ENCODE data around the gene GFER.

Gene GFER

DNA sequence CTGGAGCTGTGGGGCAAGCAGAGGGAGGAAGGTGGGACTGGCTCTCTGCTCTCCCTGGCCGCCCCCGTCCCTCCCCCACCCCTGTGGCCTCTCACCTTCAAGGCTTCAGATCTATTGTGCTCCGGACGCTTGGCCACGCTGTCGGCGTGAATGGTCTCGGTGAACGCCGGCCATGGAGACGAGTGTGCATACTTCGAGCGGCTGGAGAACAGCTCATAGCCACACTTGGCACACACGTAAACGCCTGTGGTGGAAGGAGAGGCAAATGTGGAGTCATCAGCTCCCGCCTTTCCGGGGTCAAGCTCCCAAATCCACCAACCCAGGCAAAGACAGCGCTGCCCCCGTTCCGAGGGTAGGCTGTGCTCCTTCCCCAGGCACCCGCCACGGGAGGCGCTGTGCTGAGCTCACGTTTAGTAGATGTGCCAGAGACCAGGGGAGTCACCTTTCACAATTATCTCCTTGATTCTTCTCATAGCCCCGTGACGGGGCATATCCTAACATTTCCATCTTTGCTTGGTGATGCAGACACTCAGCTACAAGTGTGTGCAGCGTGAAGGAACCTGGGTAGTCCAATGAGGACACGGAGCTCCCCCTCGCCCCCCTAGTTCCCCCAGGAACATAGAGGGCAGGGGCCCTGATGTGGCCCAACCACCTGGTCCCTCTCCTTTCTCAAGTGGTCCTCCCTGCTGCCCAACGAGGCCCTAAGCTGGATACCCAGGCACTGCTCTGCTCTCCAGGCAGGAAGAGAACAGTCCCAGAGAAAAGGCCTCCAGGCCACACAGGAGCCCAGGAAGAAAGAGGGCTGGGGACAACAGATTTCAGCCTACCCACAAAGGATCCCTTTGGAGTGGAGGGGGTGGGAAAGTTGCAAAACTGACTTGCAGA is 42.6 kb upstream of the GFER start:
- TF ChIP-seq, protein P1, sequence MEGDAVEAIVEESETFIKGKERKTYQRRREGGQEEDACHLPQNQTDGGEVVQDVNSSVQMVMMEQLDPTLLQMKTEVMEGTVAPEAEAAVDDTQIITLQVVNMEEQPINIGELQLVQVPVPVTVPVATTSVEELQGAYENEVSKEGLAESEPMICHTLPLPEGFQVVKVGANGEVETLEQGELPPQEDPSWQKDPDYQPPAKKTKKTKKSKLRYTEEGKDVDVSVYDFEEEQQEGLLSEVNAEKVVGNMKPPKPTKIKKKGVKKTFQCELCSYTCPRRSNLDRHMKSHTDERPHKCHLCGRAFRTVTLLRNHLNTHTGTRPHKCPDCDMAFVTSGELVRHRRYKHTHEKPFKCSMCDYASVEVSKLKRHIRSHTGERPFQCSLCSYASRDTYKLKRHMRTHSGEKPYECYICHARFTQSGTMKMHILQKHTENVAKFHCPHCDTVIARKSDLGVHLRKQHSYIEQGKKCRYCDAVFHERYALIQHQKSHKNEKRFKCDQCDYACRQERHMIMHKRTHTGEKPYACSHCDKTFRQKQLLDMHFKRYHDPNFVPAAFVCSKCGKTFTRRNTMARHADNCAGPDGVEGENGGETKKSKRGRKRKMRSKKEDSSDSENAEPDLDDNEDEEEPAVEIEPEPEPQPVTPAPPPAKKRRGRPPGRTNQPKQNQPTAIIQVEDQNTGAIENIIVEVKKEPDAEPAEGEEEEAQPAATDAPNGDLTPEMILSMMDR (IDR thresholded peaks at IDR 0.05; ENCODE audit: low read depth, low read length): peak; percentile 31
- no peaks in the 10 kb centered on the region for H3K27me3 ChIP-seq (ENCODE audit: insufficient read depth, low read depth, severe bottlenecking)
- no peak overlapping the region for H3K27ac ChIP-seq
- no peaks in the 10 kb centered on the region for H3K9me3 ChIP-seq (ENCODE audit: severe bottlenecking)
- peaks cover 16% of the 10 kb centered on the region for H3K36me3 ChIP-seq
- DNase-seq: no peak
- no peak overlapping the region for H3K4me3 ChIP-seq (ENCODE audit: low read depth, low read length)

DNA sequence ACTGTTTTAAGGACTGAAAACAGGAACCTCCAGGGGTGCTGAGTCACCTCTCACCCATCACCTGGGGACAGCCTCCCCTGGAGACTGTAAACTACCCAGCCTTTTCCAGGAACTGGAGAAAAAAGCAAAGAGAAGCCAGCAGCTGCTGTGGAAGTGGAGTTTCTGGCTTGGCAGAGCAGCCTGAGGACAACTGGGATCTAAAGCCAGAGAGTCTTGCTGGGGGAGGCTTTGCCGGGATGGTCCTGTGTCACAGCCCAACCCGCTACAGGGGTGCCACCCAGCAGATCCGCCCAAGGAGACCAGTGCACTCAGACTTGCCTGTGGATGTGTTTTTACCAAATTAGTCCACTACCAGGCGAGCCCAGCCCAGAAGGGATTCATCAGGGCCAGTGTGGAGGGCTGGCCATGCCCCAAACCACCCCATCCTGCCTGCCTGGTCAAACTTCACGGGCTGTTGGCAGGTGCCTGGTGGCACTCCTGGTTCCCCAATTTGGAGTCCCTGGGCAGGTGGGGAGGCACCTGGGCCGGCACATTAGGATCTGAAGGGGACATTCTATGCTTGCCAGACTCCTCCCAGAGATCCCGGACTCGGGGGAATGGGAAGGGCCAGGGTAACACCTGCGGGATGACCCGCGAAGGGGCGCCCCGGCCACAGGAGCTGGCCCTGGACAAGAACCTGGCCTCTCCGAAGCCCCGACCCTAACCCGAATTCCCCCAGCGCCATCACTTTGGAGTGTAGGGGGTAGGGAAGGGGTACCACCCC is 41.8 kb upstream of the GFER start:
- Histone ChIP-seq H3K36me3 (peaks cover 16% of the 10 kb centered on the region), H3K27me3 (ENCODE audit: insufficient read depth, low read depth, severe bottlenecking) (no peaks in the 10 kb centered on the region), H3K4me3 (ENCODE audit: low read depth, low read length) (peak overlapping the region; percentile 76), H3K9me3 (ENCODE audit: severe bottlenecking) (no peaks in the 10 kb centered on the region), H3K27ac (no peak overlapping the region; the same call in 1 of the 2 replicates)
- DNase-seq: no peak
- TF ChIP-seq, protein P1 (IDR thresholded peaks at IDR 0.05; ENCODE audit: low read depth, low read length): no peak

- Histone ChIP-seq H3K36me3 (peaks cover 15% of the 10 kb centered on the region), H3K27ac (peak within 1 kb of the TSS; percentile 16; the same call in 1 of the 2 replicates), H3K9me3 (ENCODE audit: severe bottlenecking) (no peaks in the 10 kb centered on the region), H3K27me3 (ENCODE audit: insufficient read depth, low read depth, severe bottlenecking) (no peaks in the 10 kb centered on the region), H3K4me3 (ENCODE audit: low read depth, low read length) (peak within 1 kb of the TSS; percentile 76)
- TF ChIP-seq, protein P1 (IDR thresholded peaks at IDR 0.05; ENCODE audit: low read depth, low read length): no peak
- DNase-seq: peak; percentile 99
These were observed 40.9 kb upstream of the GFER start, which contains the start of gene MSRB1 for GRCh38 chr16:1942810-1943726. Gene MSRB1 (minus strand): TSS chr16:1943199. CDS start chr16:1943156, 43 bp downstream.

DNA sequence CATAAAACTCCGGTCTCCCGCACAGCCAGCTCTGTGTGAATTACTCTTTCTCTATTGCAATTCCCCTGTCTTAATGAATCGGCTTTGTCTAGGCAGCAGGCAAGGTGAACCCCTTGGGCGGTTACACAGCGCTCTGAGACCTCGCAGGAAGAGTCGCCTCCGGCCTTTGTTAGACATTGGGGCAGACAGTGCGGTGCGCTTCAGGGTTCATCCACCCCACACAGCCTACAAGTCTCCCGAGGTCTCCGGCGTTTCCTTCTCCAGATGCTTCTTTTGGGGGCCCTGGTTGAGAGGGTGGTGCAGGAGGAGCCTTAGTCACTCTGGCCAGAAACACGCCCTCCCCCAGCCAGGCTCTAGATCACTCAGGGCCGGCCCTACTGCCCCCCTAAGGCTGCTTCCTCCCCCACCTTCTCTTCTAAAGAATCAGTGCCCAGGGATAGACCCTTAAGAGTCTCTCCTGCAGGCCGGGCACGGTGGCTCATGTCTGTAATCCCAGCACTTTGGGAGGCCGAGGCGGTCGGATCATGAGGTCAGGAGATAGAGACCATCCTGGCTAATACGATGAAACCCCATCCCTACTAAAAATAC is 39.3 kb upstream of the GFER start:
- H3K4me3 ChIP-seq (ENCODE audit: low read depth, low read length): no peak overlapping the region
- no peaks in the 10 kb centered on the region for H3K9me3 ChIP-seq (ENCODE audit: severe bottlenecking)
- no peak for DNase-seq
- TF ChIP-seq, protein P1 (IDR thresholded peaks at IDR 0.05; ENCODE audit: low read depth, low read length): no peak
- H3K27me3 ChIP-seq (ENCODE audit: insufficient read depth, low read depth, severe bottlenecking): no peaks in the 10 kb centered on the region
- H3K36me3 ChIP-seq: peaks cover 4% of the 10 kb centered on the region
- no peak overlapping the region for H3K27ac ChIP-seq
